Measurements from ENCODE around the gene NUP85.

The NUP85 gene

GRCh38 chr17:75238020-75238580, 32.6 kb downstream of the NUP85 start:
- TF ChIP-seq CTCF (IDR thresholded peaks at IDR 0.05; ENCODE audit: low read depth, low read length): no peak
- no peak overlapping the region for H3K4me3 ChIP-seq (ENCODE audit: low read depth, low read length)

GRCh38 chr17:75238684-75239191, 33.3 kb downstream of the NUP85 start:
- peak; percentile 76 for TF ChIP-seq CTCF (IDR thresholded peaks at IDR 0.05; ENCODE audit: low read depth, low read length)
- no peak overlapping the region for H3K4me3 ChIP-seq (ENCODE audit: low read depth, low read length)

- no peak overlapping the region for H3K4me3 ChIP-seq (ENCODE audit: low read depth, low read length)
- TF ChIP-seq CTCF (IDR thresholded peaks at IDR 0.05; ENCODE audit: low read depth, low read length): no peak
These were observed 33.7 kb downstream of the NUP85 start for GRCh38 chr17:75239214-75239613.

GRCh38 chr17:75239778-75240393, 34.4 kb downstream of the NUP85 start:
- H3K4me3 ChIP-seq (ENCODE audit: low read depth, low read length): no peak overlapping the region
- no peak for TF ChIP-seq CTCF (IDR thresholded peaks at IDR 0.05; ENCODE audit: low read depth, low read length)

- H3K4me3 ChIP-seq (ENCODE audit: low read depth, low read length): no peak overlapping the region
- peak; percentile 56 for TF ChIP-seq CTCF (IDR thresholded peaks at IDR 0.05; ENCODE audit: low read depth, low read length)
These were observed 35.1 kb downstream of the NUP85 start for GRCh38 chr17:75240394-75241142.

GRCh38 chr17:75241143-75241430, 35.6 kb downstream of the NUP85 start:
- TF ChIP-seq CTCF (IDR thresholded peaks at IDR 0.05; ENCODE audit: low read depth, low read length): no peak
- no peak overlapping the region for H3K4me3 ChIP-seq (ENCODE audit: low read depth, low read length)

GRCh38 chr17:75241502-75241901, 36.0 kb downstream of the NUP85 start:
- TF ChIP-seq CTCF (IDR thresholded peaks at IDR 0.05; ENCODE audit: low read depth, low read length): no peak
- H3K4me3 ChIP-seq (ENCODE audit: low read depth, low read length): no peak overlapping the region
